A673 (cell line): ENCODE results near the gene ATP6V1A. TPM values are rescaled to one million over a fixed set of nuclear protein-coding genes. Genes with fewer than 3 reads are reported as not detected.

ENCODE experiments used
- Bru-seq: library from RNA; stranded (reverse); fragments of 400-500 nt; gene quantifications from one replicate; lab custom pipeline; 2021; lab: Mats Ljungman, UMichigan
- BruChase-seq, 2 experiments: library from RNA; stranded (reverse); fragments of 400-500 nt; gene quantifications; one replicate each; lab custom pipeline; 2021; lab: Mats Ljungman, UMichigan
- BruUV-seq: library from RNA; stranded (reverse); fragments of 400-500 nt; replicated peaks from 2 replicates; lab custom pipeline; 2021; lab: Mats Ljungman, UMichigan
- CTCF ChIA-PET: fragments of 300-600 bp; sonication (Branson Sonifier 250); formaldehyde crosslinking; loops from one replicate; lab custom pipeline; 2022; ENCODE audit warnings: antibody characterized with exemption; lab: Charles Lee
- POLR2A ChIA-PET: fragments of 300-600 bp; sonication (Branson Sonifier 250); formaldehyde crosslinking; loops from one replicate; lab custom pipeline; 2022; ENCODE audit warnings: antibody characterized with exemption; ENCODE audit not compliant: low non-redundant PET; lab: Charles Lee
- DNase-seq: peaks from one replicate; pipeline ENCODE4 v3.0.0-alpha.2; 2015; ENCODE audit warnings: low spot score
- H3K27ac ChIP-seq: fragments of 200-600 bp; sonication (generic); 2 replicates; pipeline ENCODE4 v1.5.1; 2016; ENCODE audit warnings: mixed run types, low read depth, mild to moderate bottlenecking, mixed read lengths, antibody characterized with exemption, low read length; ENCODE audit not compliant: poor library complexity, severe bottlenecking
- H3K27me3 ChIP-seq: fragments of 200-600 bp; sonication (generic); replicated peaks from 2 replicates; pipeline ENCODE4 v1.6.1; 2017; ENCODE audit warnings: mixed run types, low read depth, mild to moderate bottlenecking, mixed read lengths, antibody characterized with exemption, low read length; ENCODE audit not compliant: insufficient read depth, poor library complexity
- H3K36me3 ChIP-seq: fragments of 200-600 bp; sonication (generic); 2 replicates; pipeline ENCODE4 v1.6.1; 2016; ENCODE audit warnings: mixed run types, mild to moderate bottlenecking, mixed read lengths, antibody characterized with exemption, low read length; ENCODE audit not compliant: insufficient read depth, poor library complexity, severe bottlenecking
- H3K4me1 ChIP-seq: fragments of 200-600 bp; sonication (generic); 2 replicates; pipeline ENCODE4 v1.6.1; 2017; ENCODE audit warnings: mixed run types, mild to moderate bottlenecking, mixed read lengths, antibody characterized with exemption, low read length; ENCODE audit not compliant: insufficient read depth, poor library complexity, severe bottlenecking
- H3K4me3 ChIP-seq: fragments of 200-600 bp; sonication (generic); 2 replicates; pipeline ENCODE4 v1.5.1; 2016; ENCODE audit warnings: low read depth, mixed run types, mild to moderate bottlenecking, mixed read lengths, low read length; ENCODE audit not compliant: poor library complexity, severe bottlenecking
- H3K9me3 ChIP-seq: fragments of 200-600 bp; sonication (generic); 2 replicates; pipeline ENCODE4 v1.6.1; 2016; ENCODE audit warnings: mixed run types, low read depth, mild to moderate bottlenecking, mixed read lengths, antibody characterized with exemption, low read length; ENCODE audit not compliant: poor library complexity, severe bottlenecking
- EZH2 ChIP-seq: fragments of 200-600 bp; sonication (generic); IDR thresholded peaks from 2 replicates; pipeline ENCODE4 v1.6.1; 2017; ENCODE audit warnings: borderline replicate concordance, low read depth, mild to moderate bottlenecking, mixed read lengths, antibody characterized with exemption, low read length; ENCODE audit not compliant: poor library complexity, severe bottlenecking
- intact Hi-C: fragments of 100-400 bp; cut with micrococcal nuclease; formaldehyde crosslinking; loops from one replicate; pipeline ENCODE4 v1.10.0; 2022; ENCODE audit not compliant: unreplicated experiment
- long read RNA-seq: library from polyadenylated mRNA; stranded (forward); transcript quantifications from one replicate; pipeline ENCODE4 v2.0.0, GENCODE V29; 2022
- total RNA-seq: library from RNA; stranded (reverse); gene quantifications from 2 replicates; pipeline ENCODE4 v1.2.3, GENCODE V29; 2021
- TF ChIP-seq, protein P1 (sequence below): fragments of 300-800, 200-600 bp; sonication (generic); conservative IDR thresholded peaks from 2 replicates; pipeline ENCODE4 v1.5.1; 2017; ENCODE audit warnings: low read depth, mild to moderate bottlenecking, antibody characterized with exemption, low read length, moderate library complexity, mixed read lengths

ATP6V1A gene
- total RNA-seq = 69.3 and 69.4 TPM in 2 replicates
- Bru-seq, nascent RNA = percentile 74 among the genes with signal in this experiment
- percentile 77 among the genes with signal in this experiment for BruChase-seq, experiment 1, labeled RNA remaining after a 2-hour chase
- BruChase-seq, experiment 2, labeled RNA remaining after a 6-hour chase = percentile 86 among the genes with signal in this experiment
- long read RNA-seq, full-length matches to known transcripts = 34 of 59 reads
- long read RNA-seq, partial matches to known transcripts = 15 of 59 reads
- long read RNA-seq, other reads (novel, unspliced or antisense) = 10 of 59 reads

- Histone ChIP-seq H3K27me3 (no peaks in the 10 kb centered on the region), H3K36me3 (no peaks in the 10 kb centered on the region), H3K9me3 (no peaks in the 10 kb centered on the region), H3K4me3 (peak within 1 kb of the TSS; percentile 84), H3K4me1 (peaks cover 33% of the 10 kb centered on the region), H3K27ac (peak within 1 kb of the TSS; percentile 99)
- CTCF ChIA-PET = interaction anchor here (0.8 to 1.3 kb wide), 2 partner anchors 10 to 17 kb away, joined by 3 to 4 read pairs; no protein-coding TSS in a partner anchor
- no TSS peak for BruUV-seq
- DNase-seq = peak; percentile 98
- intact Hi-C loops = loop anchor here (5.0 to 10.0 kb wide), 2 partner anchors 36 to 308 kb away; partner anchors contain the start of genes CCDC191 and QTRT2
- POLR2A ChIA-PET = interaction anchor here (0.5 kb wide), 3 partner anchors 25 to 662 kb away, joined by 3 to 4 read pairs (median 3); no protein-coding TSS in a partner anchor
- TF ChIP-seq, protein P1, sequence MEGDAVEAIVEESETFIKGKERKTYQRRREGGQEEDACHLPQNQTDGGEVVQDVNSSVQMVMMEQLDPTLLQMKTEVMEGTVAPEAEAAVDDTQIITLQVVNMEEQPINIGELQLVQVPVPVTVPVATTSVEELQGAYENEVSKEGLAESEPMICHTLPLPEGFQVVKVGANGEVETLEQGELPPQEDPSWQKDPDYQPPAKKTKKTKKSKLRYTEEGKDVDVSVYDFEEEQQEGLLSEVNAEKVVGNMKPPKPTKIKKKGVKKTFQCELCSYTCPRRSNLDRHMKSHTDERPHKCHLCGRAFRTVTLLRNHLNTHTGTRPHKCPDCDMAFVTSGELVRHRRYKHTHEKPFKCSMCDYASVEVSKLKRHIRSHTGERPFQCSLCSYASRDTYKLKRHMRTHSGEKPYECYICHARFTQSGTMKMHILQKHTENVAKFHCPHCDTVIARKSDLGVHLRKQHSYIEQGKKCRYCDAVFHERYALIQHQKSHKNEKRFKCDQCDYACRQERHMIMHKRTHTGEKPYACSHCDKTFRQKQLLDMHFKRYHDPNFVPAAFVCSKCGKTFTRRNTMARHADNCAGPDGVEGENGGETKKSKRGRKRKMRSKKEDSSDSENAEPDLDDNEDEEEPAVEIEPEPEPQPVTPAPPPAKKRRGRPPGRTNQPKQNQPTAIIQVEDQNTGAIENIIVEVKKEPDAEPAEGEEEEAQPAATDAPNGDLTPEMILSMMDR = no peak
These were observed at the start of gene ATP6V1A for GRCh38 chr3:113746548-113747282. ATP6V1A (plus strand) TSS chr3:113747035; CDS start chr3:113778754, 31,719 bp downstream.

GRCh38 chr3:113697500-113698090, 49.2 kb upstream of the ATP6V1A start:
- intact Hi-C loops = loop anchor here (10.0 kb wide), 1 partner anchor 183 kb away; the partner anchor contains the start of gene SPICE1
- Histone ChIP-seq H3K4me1 (peaks cover 12% of the 10 kb centered on the region), H3K9me3 (no peaks in the 10 kb centered on the region), H3K4me3 (peak overlapping the region; percentile 63), H3K27me3 (no peaks in the 10 kb centered on the region), H3K36me3 (no peaks in the 10 kb centered on the region), H3K27ac (peak overlapping the region; percentile 75)
- no peak for DNase-seq
- ChIA-PET POLR2A (no interaction called here), CTCF (no interaction called here)
- TSS peak; percentile 72 for BruUV-seq
- TF ChIP-seq EZH2 = no peak
- TF ChIP-seq, protein P1 = no peak

DNA sequence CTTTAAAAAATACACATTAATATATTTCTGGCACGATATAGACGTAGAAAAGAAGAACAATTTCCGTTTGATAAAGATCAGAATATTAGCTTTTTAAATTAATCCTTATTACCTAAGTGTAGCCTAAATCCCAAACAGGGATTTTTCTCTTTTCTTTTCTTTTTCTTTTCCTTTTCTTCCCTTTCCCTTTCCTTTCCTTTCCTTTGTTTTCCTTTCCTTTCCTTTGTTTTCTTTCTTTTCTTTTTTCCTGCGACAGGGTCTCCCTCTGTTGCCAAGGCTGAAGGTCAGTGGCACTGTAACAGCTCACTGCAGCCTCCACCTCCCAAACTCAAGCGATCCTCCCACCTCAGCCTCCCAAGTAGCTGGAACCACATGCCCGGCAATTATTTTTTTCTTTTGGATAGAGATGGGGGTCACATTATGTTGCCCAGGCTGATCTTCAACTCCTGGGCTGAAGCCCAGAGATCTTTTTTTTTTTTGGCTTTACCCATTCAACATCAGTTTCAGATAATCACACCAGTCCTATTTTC, 48.6 kb upstream of the ATP6V1A start:
- Histone ChIP-seq H3K9me3 (no peaks in the 10 kb centered on the region), H3K27ac (no peak overlapping the region), H3K27me3 (no peaks in the 10 kb centered on the region), H3K4me3 (peak overlapping the region; percentile 63), H3K4me1 (peaks cover 12% of the 10 kb centered on the region), H3K36me3 (no peaks in the 10 kb centered on the region)
- DNase-seq = no peak
- POLR2A ChIA-PET = interaction anchor here (0.7 kb wide), 1 partner anchor 103 kb away, joined by 3 read pairs; no protein-coding TSS in a partner anchor
- CTCF ChIA-PET = no interaction called here
- BruUV-seq = no TSS peak
- intact Hi-C loops = loop anchor here (10.0 kb wide), 1 partner anchor 183 kb away; the partner anchor contains the start of gene SPICE1
- TF ChIP-seq EZH2 = no peak
- TF ChIP-seq, protein P1 = no peak
